Activated T-cell treated with anti-CD3 and anti-CD28 coated beads, Interleukin-2, amount 50 U/mL, for 72 hours (primary cell): Measurements from ENCODE around the gene ANXA11. TPM values are rescaled to one million over a fixed set of nuclear protein-coding genes. Genes with fewer than 3 reads are reported as not detected.
A peak's percentile ranks its signal among the peaks of the same experiment; 100 is the strongest.

Experiments used
- ATAC-seq, 2 donors: fragments of 150-1000 bp; cut with Tn5 transposase; replicated peaks in 1 of 2; 2 replicates each; pipeline ENCODE4 v1.10.0; 2021; ENCODE audit warnings: moderate library complexity in 2 of 2, mild to moderate bottlenecking in 1 of 2
- DNase-seq, 2 donors: peaks; one replicate each; pipeline ENCODE4 v3.0.0; 2021 to 2022; ENCODE audit warnings: mixed read lengths in 1 of 2
- H3K27ac Mint-ChIP-seq: one replicate; pipeline ENCODE4 v1.8.0; 2022; ENCODE audit warnings: mild to moderate bottlenecking, moderate library complexity, mixed read lengths
- H3K27me3 Mint-ChIP-seq: one replicate; pipeline ENCODE4 v1.8.0; 2022; ENCODE audit warnings: low read depth, mixed read lengths
- H3K36me3 Mint-ChIP-seq, 2 donors: one replicate each; pipeline ENCODE4 v1.8.0; 2022; ENCODE audit warnings: mixed read lengths in 2 of 2, mild to moderate bottlenecking in 1 of 2; ENCODE audit not compliant: insufficient read depth in 2 of 2
- H3K4me1 Mint-ChIP-seq: one replicate; pipeline ENCODE4 v1.8.0; 2022; ENCODE audit warnings: low read depth, mixed read lengths
- H3K4me3 Mint-ChIP-seq, 2 donors: one replicate each; pipeline ENCODE4 v1.8.0; 2022; ENCODE audit warnings: mild to moderate bottlenecking in 2 of 2, mixed read lengths in 2 of 2, moderate library complexity in 2 of 2
- H3K9me3 Mint-ChIP-seq, 2 donors: one replicate each; pipeline ENCODE4 v1.8.0; 2022; ENCODE audit warnings: mixed read lengths in 2 of 2
- total RNA-seq, 2 donors: library from RNA; stranded (reverse); gene quantifications; one replicate each; pipeline ENCODE4 v1.2.3, GENCODE V29; 2022

ANXA11 gene
- total RNA-seq, 2 donors from 2014 or later, result 207 to 229 TPM

GRCh38 chr10:80177781-80178636 is 27.3 kb downstream of the ANXA11 start:
- Mint-ChIP-seq H3K36me3 (peaks cover 4 to 5% of the 10 kb centered on the region in 2 donors), H3K4me1 (peaks cover 36% of the 10 kb centered on the region), H3K27ac (peak overlapping the region; percentile 21), H3K9me3 (no peaks in the 10 kb centered on the region), H3K27me3 (no peaks in the 10 kb centered on the region), H3K4me3 (no peak overlapping the region)
- DNase-seq (no peak), ATAC-seq (no peak)

GRCh38 chr10:80176526-80176925 is 28.8 kb downstream of the ANXA11 start:
- Mint-ChIP-seq H3K36me3 (peaks cover 3% of the 10 kb centered on the region in 2 donors), H3K27ac (no peak overlapping the region), H3K9me3 (no peaks in the 10 kb centered on the region), H3K4me3 (no peak overlapping the region), H3K4me1 (peaks cover 25% of the 10 kb centered on the region), H3K27me3 (no peaks in the 10 kb centered on the region)
- no peak for DNase-seq
- no peak for ATAC-seq

- Mint-ChIP-seq H3K4me1 (peaks cover 28% of the 10 kb centered on the region), H3K27ac (peak overlapping the region; percentile 87), H3K4me3 (no peak overlapping the region), H3K36me3 (peaks cover 3% of the 10 kb centered on the region in 2 donors), H3K27me3 (no peaks in the 10 kb centered on the region), H3K9me3 (no peaks in the 10 kb centered on the region)
- DNase-seq (no peak), ATAC-seq (no peak)
Observed at GRCh38 chr10:80174641-80175395, 30.5 kb downstream of the ANXA11 start.

- ATAC-seq (no peak), DNase-seq (no peak)
- Mint-ChIP-seq H3K4me1 (peaks cover 25% of the 10 kb centered on the region), H3K9me3 (no peaks in the 10 kb centered on the region), H3K4me3 (no peak overlapping the region), H3K27ac (peak overlapping the region; percentile 55), H3K27me3 (no peaks in the 10 kb centered on the region), H3K36me3 (peaks cover 0 to 5% of the 10 kb centered on the region in 2 donors)
Observed at GRCh38 chr10:80173466-80173865, 31.9 kb downstream of the ANXA11 start.

- Mint-ChIP-seq H3K27me3 (no peaks in the 10 kb centered on the region), H3K9me3 (no peaks in the 10 kb centered on the region), H3K4me1 (peaks cover 19% of the 10 kb centered on the region), H3K27ac (peak overlapping the region; percentile 55), H3K4me3 (no peak overlapping the region), H3K36me3 (peaks cover 0 to 5% of the 10 kb centered on the region in 2 donors)
- no peak for DNase-seq
- no peak for ATAC-seq
Observed at GRCh38 chr10:80172896-80173295, 32.4 kb downstream of the ANXA11 start.

- H3K27me3 Mint-ChIP-seq, result no peaks in the 10 kb centered on the region
- no peak overlapping the region for H3K4me3 Mint-ChIP-seq
- no peak overlapping the region for H3K27ac Mint-ChIP-seq
- peaks cover 14% of the 10 kb centered on the region for H3K4me1 Mint-ChIP-seq
- ATAC-seq (no peak), DNase-seq (no peak)
- peaks cover 0 to 5% of the 10 kb centered on the region in 2 donors for H3K36me3 Mint-ChIP-seq
- H3K9me3 Mint-ChIP-seq, result no peaks in the 10 kb centered on the region
Observed at GRCh38 chr10:80171248-80171660, 34.1 kb downstream of the ANXA11 start.

GRCh38 chr10:80170641-80171040 is 34.7 kb downstream of the ANXA11 start:
- H3K4me3 Mint-ChIP-seq, result no peak overlapping the region
- DNase-seq, result no peak
- H3K9me3 Mint-ChIP-seq, result no peaks in the 10 kb centered on the region
- no peak overlapping the region for H3K27ac Mint-ChIP-seq
- peaks cover 19% of the 10 kb centered on the region for H3K4me1 Mint-ChIP-seq
- H3K36me3 Mint-ChIP-seq, result peaks cover 4 to 9% of the 10 kb centered on the region in 2 donors
- no peak for ATAC-seq
- no peaks in the 10 kb centered on the region for H3K27me3 Mint-ChIP-seq

- Mint-ChIP-seq H3K27ac (peak overlapping the region; percentile 7), H3K36me3 (peaks cover 4 to 8% of the 10 kb centered on the region in 2 donors), H3K27me3 (no peaks in the 10 kb centered on the region), H3K4me3 (no peak overlapping the region), H3K4me1 (peaks cover 19% of the 10 kb centered on the region), H3K9me3 (no peaks in the 10 kb centered on the region)
- DNase-seq, result no peak
- ATAC-seq, result no peak
Observed at GRCh38 chr10:80170026-80170425, 35.3 kb downstream of the ANXA11 start.

GRCh38 chr10:80168679-80169380 is 36.5 kb downstream of the ANXA11 start:
- peaks cover 7 to 9% of the 10 kb centered on the region in 2 donors for H3K36me3 Mint-ChIP-seq
- peaks cover 19% of the 10 kb centered on the region for H3K4me1 Mint-ChIP-seq
- DNase-seq (peak in 1 of 2 donors; percentile 18), ATAC-seq (peak in 1 of 2 donors; percentile 37)
- no peaks in the 10 kb centered on the region for H3K27me3 Mint-ChIP-seq
- H3K4me3 Mint-ChIP-seq, result no peak overlapping the region
- no peaks in the 10 kb centered on the region for H3K9me3 Mint-ChIP-seq
- H3K27ac Mint-ChIP-seq, result no peak overlapping the region

- no peak for DNase-seq
Observed at GRCh38 chr10:80168162-80168511, 37.2 kb downstream of the ANXA11 start.

GRCh38 chr10:80167471-80168161 is 37.7 kb downstream of the ANXA11 start:
- Mint-ChIP-seq H3K4me1 (peaks cover 19% of the 10 kb centered on the region), H3K27ac (no peak overlapping the region), H3K27me3 (no peaks in the 10 kb centered on the region), H3K9me3 (no peaks in the 10 kb centered on the region), H3K4me3 (no peak overlapping the region), H3K36me3 (peaks cover 9 to 17% of the 10 kb centered on the region in 2 donors)
- DNase-seq (no peak), ATAC-seq (no peak)

More at GRCh38 chr10:80168162-80168511, 37.2 kb downstream of the ANXA11 start:
- Mint-ChIP-seq H3K36me3 (peaks cover 9 to 16% of the 10 kb centered on the region in 2 donors), H3K4me1 (peaks cover 19% of the 10 kb centered on the region), H3K9me3 (no peaks in the 10 kb centered on the region), H3K27me3 (no peaks in the 10 kb centered on the region), H3K27ac (no peak overlapping the region), H3K4me3 (no peak overlapping the region)
- no peak for ATAC-seq

GRCh38 chr10:80166581-80167470 is 38.5 kb downstream of the ANXA11 start:
- no peaks in the 10 kb centered on the region for H3K9me3 Mint-ChIP-seq
- peaks cover 9 to 17% of the 10 kb centered on the region in 2 donors for H3K36me3 Mint-ChIP-seq
- peaks cover 19% of the 10 kb centered on the region for H3K4me1 Mint-ChIP-seq
- ATAC-seq, result no peak
- peak overlapping the region; percentile 98 for H3K27ac Mint-ChIP-seq
- no peaks in the 10 kb centered on the region for H3K27me3 Mint-ChIP-seq
- no peak for DNase-seq
- no peak overlapping the region for H3K4me3 Mint-ChIP-seq
